D721Med (cell line): ENCODE data around the gene BCL2.
A peak's percentile ranks its signal among the peaks of the same experiment; 100 is the strongest.

ENCODE experiments used
- DNase-seq: peaks from one replicate; pipeline ENCODE4 v3.0.0; 2011; ENCODE audit warnings: low spot score; ENCODE audit not compliant: insufficient read length
- FAIRE-seq: peaks from 2 replicates; lab custom pipeline; 2011; peaks lifted over from hg19 to GRCh38; lab: Jason Lieb, UNC
- CTCF ChIP-seq: IDR thresholded peaks from 2 replicates; pipeline ENCODE4 v1.5.1; 2012; ENCODE audit warnings: mild to moderate bottlenecking, control low read depth; ENCODE audit not compliant: insufficient read depth; ENCODE audit errors: missing control alignments

BCL2 gene

GRCh38 chr18:63084219-63084618 is 235.3 kb downstream of the BCL2 start:
- FAIRE-seq = no peak
- TF ChIP-seq CTCF = no peak
- no peak for DNase-seq

DNA sequence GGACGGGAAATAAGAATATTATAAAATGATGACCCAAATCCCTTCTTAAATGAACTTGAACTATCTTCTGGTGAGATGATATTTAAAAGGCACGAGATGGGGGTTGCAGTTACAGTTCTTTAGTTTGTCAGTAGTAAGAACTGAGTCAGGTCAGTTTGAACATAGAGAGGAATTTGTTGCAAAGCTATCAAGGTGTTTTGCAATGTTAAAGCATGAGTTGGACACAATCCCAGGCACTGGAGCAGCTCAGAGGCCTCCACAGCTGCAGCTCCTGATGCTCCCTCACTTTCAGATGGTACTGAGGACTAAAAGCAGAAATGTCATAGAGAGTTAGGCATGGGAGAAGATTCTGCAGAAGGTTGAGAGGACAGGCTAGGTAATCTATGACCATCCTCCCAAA is 236.0 kb downstream of the BCL2 start:
- TF ChIP-seq CTCF = no peak
- no peak for DNase-seq
- FAIRE-seq = no peak

- peak; percentile 72 for FAIRE-seq
- DNase-seq = no peak
These were observed 236.5 kb downstream of the BCL2 start for GRCh38 chr18:63083020-63083531.

DNA sequence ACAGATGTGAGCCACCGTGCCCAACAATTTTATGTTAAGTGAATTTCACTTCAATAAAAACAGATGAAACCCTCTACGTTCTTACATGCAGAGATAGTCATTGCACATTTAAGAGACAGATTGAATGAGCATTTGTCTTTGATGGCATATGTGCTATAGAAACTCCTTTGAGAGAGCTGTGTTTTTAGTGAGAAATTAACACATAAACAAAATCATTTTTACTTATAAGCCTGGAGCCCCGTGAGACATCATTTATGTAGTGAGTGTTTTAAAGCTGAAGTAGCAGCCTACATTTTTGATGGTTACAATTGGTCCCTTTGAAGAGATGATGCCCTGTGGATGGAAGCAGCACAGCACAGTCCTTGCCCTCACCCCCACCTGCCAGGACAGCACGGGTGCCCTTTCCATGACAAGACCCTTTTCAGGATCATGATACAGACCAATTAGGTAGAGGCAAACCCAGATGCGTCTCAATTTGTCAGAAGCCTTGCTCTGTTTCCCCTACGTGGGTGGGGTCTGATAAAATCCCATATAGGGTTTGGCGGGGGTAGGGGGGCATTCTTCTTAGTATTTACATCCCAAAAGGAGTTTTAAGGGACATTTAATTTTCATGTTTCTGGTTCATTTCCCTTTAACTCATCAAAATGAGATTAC is 237.1 kb downstream of the BCL2 start:
- FAIRE-seq (peak; percentile 89), DNase-seq (no peak)
- TF ChIP-seq CTCF = no peak

More at GRCh38 chr18:63083020-63083531, 236.5 kb downstream of the BCL2 start:
- no peak for TF ChIP-seq CTCF

DNA sequence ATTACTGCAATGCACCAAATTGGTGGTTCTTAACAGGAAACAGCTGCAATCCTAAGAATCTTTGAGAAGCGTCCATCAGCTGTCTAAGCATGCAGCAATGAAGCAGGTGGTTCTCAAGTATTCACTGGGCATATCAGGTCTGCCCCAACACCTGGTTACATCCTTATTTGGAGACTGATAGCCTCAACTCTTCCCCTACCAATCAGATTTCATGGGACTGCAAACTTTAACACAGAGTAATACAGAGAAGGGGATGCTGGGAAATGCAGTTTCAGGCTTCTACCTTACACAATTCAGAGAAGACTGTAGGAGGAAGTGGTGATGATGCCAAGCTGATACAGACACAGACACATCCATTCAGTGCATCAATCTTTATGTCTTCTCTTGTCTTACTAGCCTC is 240.5 kb downstream of the BCL2 start:
- no peak for FAIRE-seq
- no peak for TF ChIP-seq CTCF
- no peak for DNase-seq

DNA sequence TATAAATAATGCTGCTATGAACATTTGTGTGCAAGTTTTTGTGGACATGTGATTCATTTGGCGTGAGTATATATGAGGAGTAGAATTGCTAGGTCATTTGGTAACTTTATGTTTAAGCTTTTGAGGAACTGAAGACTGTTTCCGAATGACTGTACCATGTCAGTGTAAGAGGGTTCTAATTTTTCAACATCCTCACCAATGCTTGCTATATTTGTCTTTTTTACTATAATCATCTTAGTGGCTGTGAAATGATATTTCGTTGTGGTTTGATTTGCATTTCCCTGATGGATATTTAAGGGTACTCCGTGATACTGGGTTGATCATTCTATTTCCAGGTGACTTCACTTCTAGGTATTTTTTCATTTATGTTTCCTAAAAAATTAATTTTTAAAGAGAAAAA is 241.1 kb downstream of the BCL2 start:
- TF ChIP-seq CTCF = no peak
- DNase-seq = no peak
- no peak for FAIRE-seq

GRCh38 chr18:63074981-63075404 is 244.6 kb downstream of the BCL2 start:
- FAIRE-seq (peak; percentile 78), DNase-seq (peak; percentile 57)
- no peak for TF ChIP-seq CTCF
